ENCODE data around the gene SLK. TPM values are rescaled to one million over a fixed set of nuclear protein-coding genes. Genes with fewer than 3 reads are reported as not detected.

The SLK gene
- total and polyA plus RNA-seq, 2 of the 13 experiments (the other 11 are each of a cell fraction or from before 2014, with no cell fraction given): 3.4 to 22.8 TPM

GRCh38 chr10:104038537-104038936, 71.6 kb downstream of the SLK start:
- FAIRE-seq (no peak), ATAC-seq (no peak), DNase-seq (ENCODE audit: low spot score) (no peak)
- Histone ChIP-seq H2AFZ (ENCODE audit: low read length) (no peak overlapping the region), H3K4me2 (ENCODE audit: low read depth, low read length) (no peak overlapping the region), H3K79me2 (ENCODE audit: insufficient read depth, low read length) (no peaks in the 10 kb centered on the region), H3K27ac (ENCODE audit: extremely low read length, insufficient read depth, low read length) (no peak overlapping the region), H4K20me1 (ENCODE audit: insufficient read depth, low read length) (no peaks in the 10 kb centered on the region), H3K9me3 (ENCODE audit: low read length) (no peaks in the 10 kb centered on the region), H3K4me3 (replicated peaks in 1 of 3; ENCODE audit: insufficient read depth in 1 of 3, low read depth in 2 of 3, low read length in 3 of 3) (no peak overlapping the region), H3K4me1 (ENCODE audit: insufficient read depth, low read length) (no peaks in the 10 kb centered on the region; the same call in 1 of the 2 replicates), H3K9ac (ENCODE audit: insufficient read depth, low read depth, low read length) (no peak overlapping the region), H3K36me3 (replicated peaks in 1 of 2; ENCODE audit: control insufficient read depth in 1 of 2, insufficient read depth in 2 of 2, low read length in 2 of 2) (no peaks in the 10 kb centered on the region), H3K27me3 (ENCODE audit: control insufficient read depth in 1 of 2, insufficient read depth in 2 of 2, low read length in 2 of 2) (peaks cover 2 to 28% of the 10 kb centered on the region in 2 experiments; a peak in 4 of 5 replicates)
- in situ Hi-C loops (cut with HindIII; ENCODE audit: extremely low pct_ligation_motif_present, low pct_unique_long_range_greater_than_20kb) (no loop called here), intact Hi-C loops (cut with micrococcal nuclease; ENCODE audit: unreplicated experiment) (no loop called here)
- CTCF ChIA-PET (ENCODE audit: low intra/inter-chr PET ratio, low total read pairs): no interaction called here
- TF ChIP-seq ZNF234 (CRISPR knock-in tag; conservative IDR thresholded peaks at IDR 0.05): no peak
- no peak for TF ChIP-seq ZNF496 (CRISPR knock-in tag; IDR thresholded peaks at IDR 0.05; ENCODE audit: insufficient replicate concordance)
- TF ChIP-seq TCF7L2 (IDR thresholded peaks at IDR 0.05; ENCODE audit: low read depth, low read length): no peak
- no peak for TF ChIP-seq ZNF772 (CRISPR knock-in tag; IDR thresholded peaks at IDR 0.05)
- no peak for TF ChIP-seq PRPF4 (IDR thresholded peaks at IDR 0.05; ENCODE audit: low read depth, low read length, poor library complexity, severe bottlenecking)
- TF ChIP-seq RAD21 (CRISPR knock-in tag; IDR thresholded peaks at IDR 0.05): no peak
- no peak for TF ChIP-seq NFYC (CRISPR knock-in tag; IDR thresholded peaks at IDR 0.05)
- no peak for TF ChIP-seq BCL6 (CRISPR knock-in tag; IDR thresholded peaks at IDR 0.05)
- BruUV-seq (replicated peaks): no TSS peak
- POLR2A ChIA-PET: no interaction called here
- WGBS (ENCODE audit: low lambda C conversion rate): 42% methylated on average over 8 of the region's 8 CpGs

- ChIA-PET CTCF (ENCODE audit: low intra/inter-chr PET ratio, low total read pairs) (no interaction called here), POLR2A (no interaction called here)
- Histone ChIP-seq H3K9ac (ENCODE audit: insufficient read depth, low read depth, low read length) (no peak overlapping the region), H3K4me2 (ENCODE audit: low read depth, low read length) (no peak overlapping the region), H3K9me3 (ENCODE audit: low read length) (no peaks in the 10 kb centered on the region), H3K4me3 (replicated peaks in 1 of 3; ENCODE audit: insufficient read depth in 1 of 3, low read depth in 2 of 3, low read length in 3 of 3) (no peak overlapping the region), H2AFZ (ENCODE audit: low read length) (no peak overlapping the region), H3K36me3 (replicated peaks in 1 of 2; ENCODE audit: control insufficient read depth in 1 of 2, insufficient read depth in 2 of 2, low read length in 2 of 2) (no peaks in the 10 kb centered on the region), H3K27me3 (ENCODE audit: control insufficient read depth in 1 of 2, insufficient read depth in 2 of 2, low read length in 2 of 2) (peaks cover 5 to 34% of the 10 kb centered on the region in 2 experiments; a peak in 4 of 5 replicates), H3K79me2 (ENCODE audit: insufficient read depth, low read length) (no peaks in the 10 kb centered on the region), H3K4me1 (ENCODE audit: insufficient read depth, low read length) (no peaks in the 10 kb centered on the region; the same call in 1 of the 2 replicates), H4K20me1 (ENCODE audit: insufficient read depth, low read length) (no peaks in the 10 kb centered on the region), H3K27ac (ENCODE audit: extremely low read length, insufficient read depth, low read length) (no peak overlapping the region)
- 28% methylated on average over 7 of the region's 7 CpGs for WGBS (ENCODE audit: low lambda C conversion rate)
- ATAC-seq (no peak), DNase-seq (ENCODE audit: low spot score) (no peak), FAIRE-seq (no peak)
- in situ Hi-C loops (cut with HindIII; ENCODE audit: extremely low pct_ligation_motif_present, low pct_unique_long_range_greater_than_20kb) (no loop called here), intact Hi-C loops (cut with micrococcal nuclease; ENCODE audit: unreplicated experiment) (no loop called here)
- no TSS peak for BruUV-seq (replicated peaks)
- TF ChIP-seq PBX3 (CRISPR knock-in tag; IDR thresholded peaks at IDR 0.05; ENCODE audit: borderline replicate concordance) (no peak), ZNF317 (CRISPR knock-in tag; IDR thresholded peaks at IDR 0.05) (no peak), MYPOP (CRISPR knock-in tag; IDR thresholded peaks at IDR 0.05) (no peak), ZNF891 (CRISPR knock-in tag; IDR thresholded peaks at IDR 0.05) (no peak), DR1 (CRISPR knock-in tag; IDR thresholded peaks at IDR 0.05) (no peak)
Observed at GRCh38 chr10:104038958-104039752, 72.2 kb downstream of the SLK start.

All from HepG2 (cell line).